Smooth muscle cell (in vitro differentiated cells): ENCODE data around the gene PARD3. TPM values are rescaled to one million over a fixed set of nuclear protein-coding genes. Genes with fewer than 3 reads are reported as not detected.

Source experiments
- DNase-seq: peaks from one replicate; lab custom pipeline; 2025; ENCODE audit not compliant: unreplicated experiment; lab: John Stamatoyannopoulos, UW
- H2AFZ ChIP-seq: fragments of 200-600 bp; sonication (generic); 2 replicates; pipeline ENCODE4 v1.6.0; 2016; ENCODE audit warnings: antibody characterized with exemption, low read depth, mild to moderate bottlenecking
- H3F3A ChIP-seq: fragments of 200-600 bp; sonication (generic); 2 replicates; pipeline ENCODE4 v1.6.0; 2017; ENCODE audit warnings: antibody characterized with exemption, low read depth
- H3K27ac ChIP-seq: fragments of 200-600 bp; sonication (generic); 2 replicates; pipeline ENCODE4 v1.5.1; 2016; ENCODE audit warnings: low read depth, mild to moderate bottlenecking
- H3K27me3 ChIP-seq: fragments of 200-600 bp; sonication (generic); 2 replicates; pipeline ENCODE4 v1.6.1; 2016; ENCODE audit warnings: low read depth, mild to moderate bottlenecking
- H3K36me3 ChIP-seq: fragments of 200-600 bp; sonication (generic); 2 replicates; pipeline ENCODE4 v1.5.1; 2016; ENCODE audit warnings: low read depth
- H3K4me1 ChIP-seq: fragments of 200-600 bp; sonication (generic); 2 replicates; pipeline ENCODE4 v1.5.1; 2016; ENCODE audit warnings: low read depth
- H3K4me2 ChIP-seq: fragments of 200-600 bp; sonication (generic); 2 replicates; pipeline ENCODE4 v1.6.0; 2016; ENCODE audit warnings: mild to moderate bottlenecking
- H3K4me3 ChIP-seq: fragments of 200-600 bp; sonication (generic); 2 replicates; pipeline ENCODE4 v1.5.1; 2016; ENCODE audit warnings: mild to moderate bottlenecking
- H3K79me2 ChIP-seq: fragments of 200-600 bp; sonication (generic); 2 replicates; pipeline ENCODE4 v1.6.0; 2016; ENCODE audit warnings: low read depth, mild to moderate bottlenecking
- H3K9ac ChIP-seq: fragments of 200-600 bp; sonication (generic); 2 replicates; pipeline ENCODE4 v1.6.0; 2016; ENCODE audit warnings: low read depth
- H3K9me3 ChIP-seq: fragments of 200-600 bp; sonication (generic); replicated peaks from 2 replicates; pipeline ENCODE4 v1.5.1; 2016; ENCODE audit warnings: low read depth
- H4K20me1 ChIP-seq: fragments of 200-600 bp; sonication (generic); 2 replicates; pipeline ENCODE4 v1.6.0; 2016; ENCODE audit warnings: low read depth
- WGBS: methylation state at CpG from one replicate; pipeline ENCODE4 v1.1.7; 2016; ENCODE audit warnings: low lambda C conversion rate; 5-methylcytosine and 5-hydroxymethylcytosine counted together
- polyA plus RNA-seq: library from polyadenylated mRNA; unstranded; fragments of >200 nt; fragmentation: Nextera tagmentation; extraction: Ambion mirVana; gene quantifications from 2 replicates; pipeline ENCODE4 v1.2.1, GENCODE V29; 2016
- total RNA-seq: library from RNA; depleted of rRNA; stranded (reverse); fragments of >200 nt; gene quantifications from 2 replicates; pipeline ENCODE4 v1.2.3, GENCODE V29; 2014
- TF ChIP-seq, protein P1 (sequence below): fragments of 200-600 bp; sonication (generic); IDR thresholded peaks from 2 replicates; pipeline ENCODE4 v1.5.1; 2017; ENCODE audit warnings: borderline replicate concordance, mild to moderate bottlenecking, antibody characterized with exemption; ENCODE audit not compliant: insufficient read depth, poor library complexity, severe bottlenecking

The PARD3 gene
- total and polyA plus RNA-seq, 2 experiments from 2014 or later = 17.5 to 26.0 TPM

- no peaks in the 10 kb centered on the region for H3K9me3 ChIP-seq
- DNase-seq = no peak
- H4K20me1 ChIP-seq = peaks cover 8% of the 10 kb centered on the region
- peaks cover 6% of the 10 kb centered on the region for H3K4me1 ChIP-seq
- no peaks in the 10 kb centered on the region for H3K27me3 ChIP-seq
- 74% methylated on average over 10 of the region's 10 CpGs for WGBS
- H3K27ac ChIP-seq = no peak overlapping the region
- TF ChIP-seq, protein P1, sequence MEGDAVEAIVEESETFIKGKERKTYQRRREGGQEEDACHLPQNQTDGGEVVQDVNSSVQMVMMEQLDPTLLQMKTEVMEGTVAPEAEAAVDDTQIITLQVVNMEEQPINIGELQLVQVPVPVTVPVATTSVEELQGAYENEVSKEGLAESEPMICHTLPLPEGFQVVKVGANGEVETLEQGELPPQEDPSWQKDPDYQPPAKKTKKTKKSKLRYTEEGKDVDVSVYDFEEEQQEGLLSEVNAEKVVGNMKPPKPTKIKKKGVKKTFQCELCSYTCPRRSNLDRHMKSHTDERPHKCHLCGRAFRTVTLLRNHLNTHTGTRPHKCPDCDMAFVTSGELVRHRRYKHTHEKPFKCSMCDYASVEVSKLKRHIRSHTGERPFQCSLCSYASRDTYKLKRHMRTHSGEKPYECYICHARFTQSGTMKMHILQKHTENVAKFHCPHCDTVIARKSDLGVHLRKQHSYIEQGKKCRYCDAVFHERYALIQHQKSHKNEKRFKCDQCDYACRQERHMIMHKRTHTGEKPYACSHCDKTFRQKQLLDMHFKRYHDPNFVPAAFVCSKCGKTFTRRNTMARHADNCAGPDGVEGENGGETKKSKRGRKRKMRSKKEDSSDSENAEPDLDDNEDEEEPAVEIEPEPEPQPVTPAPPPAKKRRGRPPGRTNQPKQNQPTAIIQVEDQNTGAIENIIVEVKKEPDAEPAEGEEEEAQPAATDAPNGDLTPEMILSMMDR = no peak
- peaks cover 4% of the 10 kb centered on the region for H3F3A ChIP-seq
- H2AFZ ChIP-seq = no peak overlapping the region
- H3K4me2 ChIP-seq = peak overlapping the region; percentile 43
- H3K9ac ChIP-seq = no peak overlapping the region
- peak overlapping the region; percentile 32 for H3K4me3 ChIP-seq
- peaks cover 9% of the 10 kb centered on the region for H3K79me2 ChIP-seq
- H3K36me3 ChIP-seq = no peaks in the 10 kb centered on the region
Observed at GRCh38 chr10:34538281-34538829, 276.7 kb downstream of the PARD3 start.

DNA sequence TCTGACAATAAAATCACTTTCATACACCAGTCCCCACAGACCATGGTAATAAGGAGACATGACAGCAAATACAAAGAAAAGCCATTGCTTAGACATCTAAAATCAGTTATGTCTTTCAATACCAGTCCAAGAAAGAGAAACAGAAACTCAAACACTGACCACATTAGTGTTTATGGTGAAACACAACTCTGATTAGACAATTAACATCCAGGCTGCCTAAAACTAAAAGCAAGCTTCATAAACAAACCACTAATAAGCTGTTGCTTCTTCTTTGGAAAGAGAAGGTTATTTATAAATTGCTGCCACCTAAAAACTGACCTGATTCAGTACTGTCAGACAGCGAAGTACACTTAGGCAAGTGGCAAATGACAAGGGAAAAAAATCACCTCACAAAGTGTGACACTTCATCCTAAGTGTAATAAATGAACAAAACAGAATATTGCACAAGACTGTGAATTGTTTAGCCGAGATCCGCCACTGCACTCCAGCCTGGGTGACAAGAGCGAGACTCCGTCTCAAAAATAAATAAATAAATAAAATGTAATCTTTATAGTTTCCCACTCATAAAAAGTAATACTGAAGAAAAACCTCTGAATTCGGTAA is 277.4 kb downstream of the PARD3 start:
- H2AFZ ChIP-seq = no peak overlapping the region
- TF ChIP-seq, protein P1 = no peak
- H3K4me2 ChIP-seq = peak overlapping the region; percentile 43
- peaks cover 9% of the 10 kb centered on the region for H3K79me2 ChIP-seq
- WGBS = 77% methylated on average over 6 of the region's 6 CpGs
- H3K4me3 ChIP-seq = peak overlapping the region; percentile 32
- no peaks in the 10 kb centered on the region for H3K9me3 ChIP-seq
- no peak for DNase-seq
- peaks cover 8% of the 10 kb centered on the region for H4K20me1 ChIP-seq
- H3K9ac ChIP-seq = no peak overlapping the region
- no peak overlapping the region for H3K27ac ChIP-seq
- H3K27me3 ChIP-seq = no peaks in the 10 kb centered on the region
- peaks cover 6% of the 10 kb centered on the region for H3K4me1 ChIP-seq
- no peaks in the 10 kb centered on the region for H3K36me3 ChIP-seq
- H3F3A ChIP-seq = peaks cover 4% of the 10 kb centered on the region

- Histone ChIP-seq H3F3A (peaks cover 4% of the 10 kb centered on the region), H2AFZ (no peak overlapping the region), H3K4me3 (no peak overlapping the region), H3K79me2 (peaks cover 19% of the 10 kb centered on the region), H4K20me1 (peaks cover 8% of the 10 kb centered on the region), H3K27ac (no peak overlapping the region), H3K27me3 (no peaks in the 10 kb centered on the region), H3K36me3 (no peaks in the 10 kb centered on the region), H3K4me1 (peaks cover 6% of the 10 kb centered on the region), H3K9ac (no peak overlapping the region), H3K4me2 (no peak overlapping the region), H3K9me3 (no peaks in the 10 kb centered on the region)
- no peak for DNase-seq
- TF ChIP-seq, protein P1 = no peak
- WGBS = 82% methylated on average over 4 of the region's 4 CpGs
Observed at GRCh38 chr10:34535872-34536271, 279.2 kb downstream of the PARD3 start.

DNA sequence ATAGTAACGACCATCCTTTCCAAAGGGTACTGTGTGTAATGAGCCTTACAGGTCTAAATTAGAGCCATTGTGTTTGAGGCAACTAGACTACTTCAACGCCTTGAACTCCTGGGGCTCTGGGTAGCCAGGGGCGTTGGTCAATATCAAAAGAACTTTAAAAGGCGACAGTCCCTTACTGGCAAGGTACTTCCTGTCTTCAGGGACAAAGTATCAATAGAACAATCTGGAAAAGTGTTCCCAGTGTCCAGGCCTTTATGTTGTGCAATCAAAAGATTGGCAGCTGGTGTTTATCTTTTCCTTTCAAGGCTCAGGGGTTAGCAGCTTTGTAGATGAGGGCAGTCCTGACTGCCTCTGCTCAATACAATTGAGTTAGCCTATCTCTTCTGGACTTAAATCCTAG is 284.3 kb downstream of the PARD3 start:
- H3K4me1 ChIP-seq = peaks cover 32% of the 10 kb centered on the region
- H3K9ac ChIP-seq = no peak overlapping the region
- H3K4me2 ChIP-seq = no peak overlapping the region
- H3K4me3 ChIP-seq = no peak overlapping the region
- peaks cover 10% of the 10 kb centered on the region for H3F3A ChIP-seq
- TF ChIP-seq, protein P1 = no peak
- H4K20me1 ChIP-seq = no peaks in the 10 kb centered on the region
- H3K79me2 ChIP-seq = peaks cover 10% of the 10 kb centered on the region
- DNase-seq = no peak
- H3K27ac ChIP-seq = no peak overlapping the region
- H2AFZ ChIP-seq = no peak overlapping the region
- H3K36me3 ChIP-seq = no peaks in the 10 kb centered on the region
- no peaks in the 10 kb centered on the region for H3K9me3 ChIP-seq
- H3K27me3 ChIP-seq = no peaks in the 10 kb centered on the region
- 89% methylated on average over 4 of the region's 4 CpGs for WGBS
